ENCODE data around the gene GGA1.

- TF ChIP-seq EZH2 (IDR thresholded peaks at IDR 0.05; ENCODE audit: low read length, missing control alignments), result no peak
- TF ChIP-seq CTCF (conservative IDR thresholded peaks at IDR 0.05 in 1 of 2, IDR thresholded peaks at IDR 0.05 in 1 of 2; ENCODE audit: low read depth in 1 of 2, low read length in 2 of 2), result no peak
Observed at GRCh38 chr22:37630839-37631435, 22.3 kb downstream of the GGA1 start.
